Activated CD4-positive, alpha-beta T cell treated with anti-CD3 and anti-CD28 coated beads, Interleukin-2, amount 50 U/mL, for 16 hours (primary cell): ENCODE measurements around the gene ULBP1.
"Not testable (repeated sequence)": the region's sequence is repeated elsewhere in the genome, so short reads cannot be mapped to it uniquely, and the experiment has no call there.

Experiments
- DNase-seq: peaks from one replicate; pipeline ENCODE4 v3.0.0-alpha.2; 2020

The ULBP1 gene

DNA sequence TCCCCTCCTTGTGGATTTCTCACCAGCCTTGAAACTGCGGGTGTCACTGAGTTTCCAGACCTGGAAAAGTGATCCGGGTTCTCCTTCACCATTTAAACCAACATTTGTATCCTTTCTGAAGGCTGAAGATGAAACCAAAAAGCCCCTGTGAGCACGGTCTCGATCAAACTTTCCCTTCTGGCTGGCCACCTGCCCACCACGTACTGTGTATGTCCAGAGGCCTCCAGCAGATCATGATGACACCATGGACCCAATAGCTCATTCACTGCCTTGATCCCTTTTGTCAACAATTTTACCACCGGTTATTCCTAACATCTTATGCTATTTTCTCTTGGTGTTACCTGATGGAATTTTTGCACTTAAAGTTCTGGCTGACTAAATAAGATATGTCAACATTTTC lies 15.6 kb downstream of the ULBP1 start:
- DNase-seq, result no peak

GRCh38 chr6:149983145-149983544 lies 19.4 kb downstream of the ULBP1 start:
- no peak for DNase-seq

GRCh38 chr6:149984773-149985172 lies 21.0 kb downstream of the ULBP1 start:
- DNase-seq, result no peak

DNA sequence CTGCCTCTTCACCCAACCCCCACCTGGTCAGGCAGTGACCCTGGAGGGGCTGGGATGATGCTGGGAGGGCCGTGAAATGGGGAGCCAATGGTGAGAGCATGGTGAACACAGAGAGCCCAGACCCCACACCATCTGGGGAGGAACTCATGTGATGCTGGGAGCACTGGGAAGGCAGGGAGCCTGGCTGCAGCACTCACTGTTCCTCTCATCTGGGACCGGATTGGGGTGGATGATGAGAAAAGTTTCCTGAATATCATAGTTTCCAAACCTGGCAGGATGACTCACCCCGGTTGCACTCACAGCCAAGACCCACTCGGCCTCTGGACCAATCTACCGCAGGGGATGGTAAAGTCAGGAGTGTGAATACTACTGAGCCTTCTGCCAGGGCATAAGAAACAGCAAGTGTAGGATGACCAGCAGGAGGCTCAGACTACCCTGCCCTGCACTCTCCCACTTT lies 21.8 kb downstream of the ULBP1 start:
- no peak for DNase-seq

- DNase-seq, result no peak
Observed at GRCh38 chr6:149987602-149988107, 23.9 kb downstream of the ULBP1 start.

DNA sequence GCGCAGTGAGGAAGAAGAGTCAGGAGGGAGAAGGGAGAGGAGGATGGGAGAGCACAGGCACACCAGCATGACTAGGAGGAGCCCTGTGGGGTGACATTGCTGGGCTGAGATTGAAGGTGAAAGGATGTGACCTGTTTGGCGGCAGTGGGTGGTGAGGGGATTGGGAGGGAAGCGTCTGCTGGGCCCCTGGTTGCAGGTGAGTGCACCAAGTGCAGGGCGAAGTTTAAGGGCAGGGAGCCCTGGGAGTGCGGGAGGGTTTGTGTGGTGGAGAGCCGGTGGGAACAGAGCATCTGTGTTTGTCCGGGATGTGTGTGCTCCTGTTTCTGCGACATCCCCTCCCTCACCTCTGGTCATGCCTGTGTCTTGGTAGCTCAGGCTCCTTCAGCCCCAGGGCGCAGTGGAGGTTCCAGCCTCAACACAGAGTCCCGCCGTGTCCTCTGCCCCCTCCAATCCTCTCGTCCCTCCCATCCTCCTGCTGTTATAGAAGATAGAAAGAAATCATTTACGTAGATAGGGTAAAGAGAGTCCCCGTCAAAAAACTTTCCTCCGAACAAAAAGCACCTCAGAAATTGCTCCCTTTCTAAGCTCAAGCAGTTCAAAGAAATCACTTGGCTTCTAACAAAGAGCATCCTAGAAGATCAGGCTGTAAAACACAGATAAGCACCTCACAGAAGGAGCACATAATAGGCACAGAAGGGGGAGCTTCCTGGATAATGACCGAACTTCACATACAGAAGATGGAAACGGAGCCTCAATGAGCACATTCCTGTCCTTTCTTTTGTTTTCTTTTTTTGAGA lies 25.0 kb downstream of the ULBP1 start:
- no peak for DNase-seq

DNA sequence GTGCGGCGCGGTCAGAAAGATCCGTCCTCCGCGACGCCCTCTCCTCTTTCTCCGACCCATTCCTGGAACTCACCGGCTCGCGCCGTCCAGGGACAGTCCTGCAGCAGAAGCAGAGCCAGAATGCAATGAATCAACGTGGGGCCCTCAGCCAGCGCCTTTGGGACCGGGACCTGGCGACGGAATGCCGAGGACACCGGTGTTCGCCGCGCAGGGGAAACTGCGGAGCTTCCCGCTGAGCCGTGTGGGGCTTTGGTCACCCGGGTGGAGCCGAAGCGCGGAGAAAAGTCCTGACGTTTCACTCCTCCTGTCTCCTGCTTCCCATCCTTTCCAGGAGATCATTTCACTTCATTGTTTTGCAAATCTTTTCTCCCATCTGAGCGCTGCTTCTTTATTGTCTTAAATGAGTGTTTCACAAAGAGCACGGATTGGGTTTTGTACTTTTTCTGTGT lies 26.5 kb downstream of the ULBP1 start:
- no peak for DNase-seq

GRCh38 chr6:149990661-149991471 lies 27.1 kb downstream of the ULBP1 start:
- DNase-seq, result no peak

DNA sequence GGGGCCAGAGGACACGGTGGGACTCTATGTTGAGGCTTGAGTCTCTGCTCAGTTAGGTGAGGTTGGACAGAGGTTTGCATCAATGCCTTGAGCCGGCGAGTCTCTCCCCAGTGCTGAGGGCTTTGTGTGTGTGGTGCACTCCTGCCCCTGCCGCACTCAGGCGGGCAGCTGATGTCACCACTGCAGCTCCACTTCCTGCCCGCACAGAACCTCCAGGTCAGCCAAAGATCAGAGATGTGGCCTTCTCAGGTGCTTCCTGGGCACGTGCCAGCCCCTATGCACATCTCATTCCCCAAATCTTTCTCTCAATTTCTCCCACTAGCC lies 27.7 kb downstream of the ULBP1 start:
- not testable (repeated sequence) for DNase-seq

GRCh38 chr6:149991838-149992237 lies 28.1 kb downstream of the ULBP1 start:
- no peak for DNase-seq

- no peak for DNase-seq
Observed at GRCh38 chr6:149995235-149995750, 31.6 kb downstream of the ULBP1 start.

DNA sequence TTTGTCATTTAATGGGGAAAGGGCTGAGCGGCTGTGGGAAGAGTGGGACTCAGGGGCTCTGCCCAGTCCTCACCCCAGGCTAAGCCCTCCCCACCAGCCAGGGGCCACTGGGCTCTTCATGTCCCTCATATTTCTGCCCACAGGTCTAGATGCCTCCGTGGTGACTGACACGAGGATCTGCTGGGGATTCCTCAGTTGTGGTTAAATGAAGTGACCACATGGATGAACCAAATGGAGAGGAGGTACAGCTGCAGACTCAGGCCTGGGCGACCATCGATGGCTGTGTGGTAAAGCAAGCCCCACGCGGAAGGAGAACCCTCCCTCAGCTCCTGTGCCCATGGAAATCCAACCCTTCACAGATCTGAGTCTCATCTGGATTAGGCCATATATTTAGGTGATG lies 32.2 kb downstream of the ULBP1 start:
- no peak for DNase-seq

- DNase-seq, result no peak
Observed at GRCh38 chr6:149999636-150000035, 35.9 kb downstream of the ULBP1 start.

GRCh38 chr6:150001295-150002008 lies 37.7 kb downstream of the ULBP1 start:
- DNase-seq, result peak; percentile 66

- no peak for DNase-seq
Observed at GRCh38 chr6:150002710-150003109, 39.0 kb downstream of the ULBP1 start.

DNA sequence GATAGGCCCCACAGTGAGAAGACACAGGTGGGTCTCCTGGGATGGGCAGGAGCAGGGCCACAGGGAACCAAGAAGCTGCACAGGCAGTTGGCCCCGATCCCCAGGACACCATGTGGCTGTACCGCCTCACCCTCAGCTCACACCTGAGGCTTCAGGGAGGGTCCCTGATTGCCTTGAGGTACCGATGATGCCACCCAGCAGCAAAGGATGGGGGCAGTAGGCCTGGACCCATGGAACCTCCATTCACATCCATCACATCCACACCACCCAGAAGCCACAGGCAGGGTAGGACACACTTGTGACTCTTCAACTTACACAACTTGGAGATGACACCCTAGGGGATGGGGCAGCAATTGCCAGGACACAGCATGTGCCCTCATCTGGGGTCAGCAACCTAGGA lies 39.9 kb downstream of the ULBP1 start:
- not testable (repeated sequence) for DNase-seq

- peak; percentile 41 for DNase-seq
Observed at GRCh38 chr6:150004101-150004782, 40.5 kb downstream of the ULBP1 start.

GRCh38 chr6:150004783-150005717 lies 41.3 kb downstream of the ULBP1 start:
- DNase-seq, result peak; percentile 92

DNA sequence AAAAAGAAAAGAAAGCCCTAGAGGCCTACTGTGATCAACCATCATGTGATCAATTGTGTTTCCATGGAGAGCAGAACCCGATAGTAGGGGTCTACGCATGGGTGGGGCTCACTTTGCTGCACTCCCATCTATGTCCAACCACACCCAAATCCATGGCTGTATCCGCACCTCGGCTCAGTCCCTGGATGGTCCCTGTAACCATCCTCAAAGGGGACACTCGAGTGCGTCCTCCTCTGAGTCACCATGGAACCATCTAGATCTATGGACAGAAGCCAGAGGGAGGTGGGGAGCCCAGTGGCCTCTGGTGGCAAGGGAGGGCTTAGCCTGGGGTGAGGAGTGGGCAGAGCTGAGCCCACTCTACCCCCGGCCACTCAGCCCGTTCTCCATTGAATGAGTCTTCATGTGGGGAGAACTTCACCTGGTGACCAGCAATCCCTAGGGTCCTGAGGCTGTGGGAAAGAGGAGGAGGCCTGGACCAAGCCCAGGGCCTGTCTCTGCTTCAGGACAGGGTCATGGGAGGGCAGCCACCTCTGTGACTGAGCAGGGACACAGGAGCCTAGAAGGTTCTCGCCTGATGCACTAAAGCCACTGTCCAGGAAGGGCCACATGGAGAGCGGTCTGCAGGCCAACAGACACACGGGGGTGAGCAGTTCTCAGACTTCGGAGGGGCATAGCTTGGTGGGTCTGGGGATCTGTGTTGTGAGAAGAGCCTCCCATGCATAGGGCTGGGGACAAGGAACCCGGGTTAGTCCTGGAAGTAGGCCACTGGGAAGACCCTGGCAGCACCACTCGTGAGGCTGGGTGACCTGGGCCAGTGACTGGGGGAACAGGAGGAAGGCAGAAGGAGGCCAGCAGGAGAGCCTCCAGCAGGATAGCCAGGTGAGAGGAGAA lies 42.3 kb downstream of the ULBP1 start:
- no peak for DNase-seq

DNA sequence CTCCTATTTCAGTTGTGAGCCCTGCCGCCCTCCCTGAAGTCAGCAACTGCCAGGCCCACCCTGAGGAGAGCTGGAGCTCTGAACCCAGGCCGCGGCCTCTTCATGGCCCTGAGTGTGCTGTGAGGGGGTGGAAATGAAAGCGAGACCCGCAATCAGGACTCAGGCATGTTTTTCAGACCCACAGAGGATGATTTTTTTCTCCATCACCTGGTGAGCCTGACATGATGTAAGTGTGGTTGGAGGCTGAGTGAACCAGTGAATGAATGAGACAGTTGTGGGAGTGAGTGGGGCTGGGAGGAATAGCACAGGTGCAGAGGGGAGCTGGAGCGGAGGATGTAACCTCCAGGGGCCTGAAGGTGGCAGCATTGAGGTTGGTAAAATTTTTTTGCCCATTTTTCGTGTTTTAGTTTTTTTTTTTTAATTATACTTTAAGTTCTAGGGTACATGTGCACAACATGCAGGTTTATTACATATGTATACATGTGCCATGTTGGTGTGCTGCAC lies 43.3 kb downstream of the ULBP1 start:
- DNase-seq, result peak; percentile 27
